UCSD-AML1 (cell line): ENCODE measurements around the gene ZNF654.
A peak's percentile ranks its signal among the peaks of the same experiment; 100 is the strongest.
"Not testable (repeated sequence)": the region's sequence is repeated elsewhere in the genome, so short reads cannot be mapped to it uniquely, and the experiment has no call there.

ENCODE experiments used
- DNase-seq: peaks from one replicate; lab custom pipeline; 2025; ENCODE audit not compliant: unreplicated experiment; lab: John Stamatoyannopoulos, UW

Gene ZNF654

GRCh38 chr3:88059380-88060170 is 520 bp downstream of the ZNF654 start:
- peak; percentile 57 for DNase-seq

- DNase-seq, result no peak
Observed at GRCh38 chr3:88061746-88062145, 2.7 kb downstream of the ZNF654 start.

GRCh38 chr3:88075072-88075471 is 16.0 kb downstream of the ZNF654 start:
- peak; percentile 5 for DNase-seq

- no peak for DNase-seq
Observed at GRCh38 chr3:88075497-88075896, 16.4 kb downstream of the ZNF654 start.

- DNase-seq, result no peak
Observed at GRCh38 chr3:88076712-88077111, 17.7 kb downstream of the ZNF654 start.

- DNase-seq, result no peak
Observed at GRCh38 chr3:88078932-88079331, 19.9 kb downstream of the ZNF654 start.

- DNase-seq, result no peak
Observed at GRCh38 chr3:88082854-88083253, 23.8 kb downstream of the ZNF654 start.

- DNase-seq, result no peak
Observed at GRCh38 chr3:88084097-88084501, 25.0 kb downstream of the ZNF654 start.

GRCh38 chr3:88090681-88091080 is 31.6 kb downstream of the ZNF654 start:
- DNase-seq, result no peak

GRCh38 chr3:88092270-88092669 is 33.2 kb downstream of the ZNF654 start:
- DNase-seq, result no peak

- no peak for DNase-seq
Observed at GRCh38 chr3:88093266-88093665, 34.2 kb downstream of the ZNF654 start.

GRCh38 chr3:88101142-88101541 is 42.1 kb downstream of the ZNF654 start:
- DNase-seq, result no peak

- DNase-seq, result no peak
Observed at GRCh38 chr3:88105325-88105724, 46.3 kb downstream of the ZNF654 start.

GRCh38 chr3:88112289-88112688 is 53.2 kb downstream of the ZNF654 start:
- DNase-seq, result no peak

GRCh38 chr3:88113311-88114162 is 54.5 kb downstream of the ZNF654 start:
- peak; percentile 7 for DNase-seq

GRCh38 chr3:88114878-88115549 is 56.0 kb downstream of the ZNF654 start:
- DNase-seq, result no peak

GRCh38 chr3:88117683-88118082 is 58.6 kb downstream of the ZNF654 start:
- DNase-seq, result no peak

- not testable (repeated sequence) for DNase-seq
Observed at GRCh38 chr3:88118603-88119002, 59.5 kb downstream of the ZNF654 start.

- DNase-seq, result no peak
Observed at GRCh38 chr3:88123526-88123925, 64.5 kb downstream of the ZNF654 start.

- DNase-seq, result no peak
Observed at GRCh38 chr3:88131695-88132094, 72.6 kb downstream of the ZNF654 start.

- no peak for DNase-seq
Observed at GRCh38 chr3:88132894-88133293, 73.8 kb downstream of the ZNF654 start.
